B cell (primary cell): Measurements from ENCODE around the gene MEGF11. TPM values are rescaled to one million over a fixed set of nuclear protein-coding genes. Genes with fewer than 3 reads are reported as not detected.

Experiments
- ATAC-seq: fragments of 200-7000 bp; cut with Tn5 transposase; one replicate; pipeline ENCODE4 v1.10.0; 2021; ENCODE audit warnings: low read depth, mild to moderate bottlenecking, moderate number of reproducible peaks, moderate library complexity
- CTCF ChIA-PET: fragments of 350-600 bp; sonication (Branson Sonifier 250); formaldehyde crosslinking; loops from one replicate; lab custom pipeline; 2021; ENCODE audit warnings: antibody characterized with exemption, inconsistent platforms; lab: Charles Lee
- POLR2A ChIA-PET: fragments of 350-600 bp; sonication (Branson Sonifier 250); formaldehyde crosslinking; loops from one replicate; lab custom pipeline; 2021; ENCODE audit warnings: antibody characterized with exemption; lab: Charles Lee
- DNase-seq: peaks from one replicate; pipeline ENCODE4 v3.0.0; 2013
- H2AFZ ChIP-seq: 2 replicates; pipeline ENCODE4 v1.6.1; 2012; ENCODE audit warnings: mild to moderate bottlenecking, low read depth, low read length; ENCODE audit not compliant: insufficient read depth, poor library complexity, severe bottlenecking
- H3K27ac ChIP-seq, 2 donors: 1 replicate in 1 of 2; 2 replicates in 1 of 2; pipeline ENCODE4 v1.5.1; 2012 to 2013; ENCODE audit warnings: low read length in 2 of 2, mild to moderate bottlenecking in 2 of 2, moderate library complexity in 1 of 2
- H3K27me3 ChIP-seq, 4 experiments: fragments of 200-600 bp in 1 of 4; sonication (generic) in 1 of 4; replicated peaks in 1 of 4; 1 replicate in 2 of 4; 2 replicates in 2 of 4; pipeline versions ENCODE4 v1.6.1 to v1.7.0; 2013 to 2016; ENCODE audit warnings: low read length in 3 of 4, mild to moderate bottlenecking in 2 of 4, mixed read lengths in 1 of 4, moderate library complexity in 1 of 4; ENCODE audit not compliant: insufficient read depth in 4 of 4, control insufficient read depth in 3 of 4; ENCODE audit errors: control extremely low read depth in 1 of 4
- H3K36me3 ChIP-seq, 2 experiments: replicated peaks in 1 of 2; 1 replicate in 1 of 2; 2 replicates in 1 of 2; pipeline versions ENCODE4 v1.6.1 to v1.7.1; 2013; ENCODE audit warnings: low read length in 1 of 2; ENCODE audit not compliant: insufficient read depth in 2 of 2, control insufficient read depth in 1 of 2; ENCODE audit errors: control extremely low read depth in 1 of 2, extremely low read depth in 1 of 2
- H3K4me1 ChIP-seq, 2 donors: fragments of 200-600 bp in 1 of 2; sonication (generic) in 1 of 2; 1 replicate in 1 of 2; 2 replicates in 1 of 2; pipeline versions ENCODE4 v1.5.1 to v1.6.1; 2013 to 2017; ENCODE audit warnings: low read length in 2 of 2; ENCODE audit not compliant: control insufficient read depth in 2 of 2, insufficient read depth in 2 of 2
- H3K4me2 ChIP-seq: replicated peaks from 2 replicates; pipeline ENCODE3; 2012; ENCODE audit warnings: mild to moderate bottlenecking, low read depth, low read length; ENCODE audit not compliant: poor library complexity, severe bottlenecking
- H3K4me3 ChIP-seq, 5 experiments: fragments of 200-600 bp in 1 of 5; sonication (generic) in 1 of 5; 1 replicate in 3 of 5; 2 replicates in 2 of 5; pipeline versions ENCODE4 v1.5.1 to v1.7.0; 2011 to 2016; ENCODE audit warnings: low read length in 4 of 5, mild to moderate bottlenecking in 4 of 5, low read depth in 2 of 5, control low read depth in 1 of 5, moderate library complexity in 1 of 5; ENCODE audit not compliant: insufficient read depth in 1 of 5; ENCODE audit errors: control extremely low read depth in 1 of 5, extremely low read depth in 1 of 5
- H3K79me2 ChIP-seq: fragments of 200-600 bp; sonication (generic); one replicate; pipeline ENCODE4 v1.6.0; 2016; ENCODE audit warnings: low read length; ENCODE audit not compliant: control insufficient read depth, insufficient read depth
- H3K9ac ChIP-seq: fragments of 200-600 bp; sonication (generic); 2 replicates; pipeline ENCODE4 v1.6.1; 2017; ENCODE audit warnings: mild to moderate bottlenecking, low read length, moderate library complexity
- H3K9me3 ChIP-seq, 3 donors: one replicate each; pipeline versions ENCODE4 v1.6.1 to v1.7.1; 2013; ENCODE audit warnings: low read length in 2 of 3; ENCODE audit not compliant: control insufficient read depth in 2 of 3, insufficient read depth in 1 of 3; ENCODE audit errors: control extremely low read depth in 1 of 3
- H4K20me1 ChIP-seq: 2 replicates; pipeline ENCODE4 v1.6.0; 2012; ENCODE audit warnings: mild to moderate bottlenecking, low read length; ENCODE audit not compliant: insufficient read depth, control insufficient read depth, poor library complexity, severe bottlenecking
- H3K27ac Mint-ChIP-seq: one replicate; pipeline ENCODE4 v1.8.0; 2021; ENCODE audit warnings: mixed read lengths
- H3K27me3 Mint-ChIP-seq: one replicate; pipeline ENCODE4 v1.8.0; 2021; ENCODE audit warnings: mixed read lengths
- H3K4me1 Mint-ChIP-seq: one replicate; pipeline ENCODE4 v1.8.0; 2021; ENCODE audit warnings: mixed read lengths
- H3K4me3 Mint-ChIP-seq: one replicate; pipeline ENCODE4 v1.8.0; 2021; ENCODE audit warnings: mixed read lengths
- H3K9me3 Mint-ChIP-seq: one replicate; pipeline ENCODE4 v1.8.0; 2022; ENCODE audit warnings: mixed read lengths; ENCODE audit not compliant: insufficient read depth
- EZH2 ChIP-seq: IDR thresholded peaks from 2 replicates; pipeline ENCODE4 v1.6.1; 2012; ENCODE audit warnings: borderline replicate concordance, low read depth, mild to moderate bottlenecking, moderate library complexity, low read length; ENCODE audit not compliant: insufficient read depth, poor library complexity, severe bottlenecking
- WGBS: methylation state at CpG from one replicate; pipeline ENCODE4 v1.1.5; 2013; ENCODE audit warnings: missing lambda C conversion rate; ENCODE audit not compliant: insufficient coverage; 5-methylcytosine and 5-hydroxymethylcytosine counted together
- intact Hi-C: fragments of 100-400 bp; cut with micrococcal nuclease; formaldehyde crosslinking; loops from one replicate; pipeline ENCODE4 v1.10.0; 2022
- polyA plus RNA-seq: library from polyadenylated mRNA; depleted of rRNA; stranded (reverse); fragments of >200 nt; gene quantifications from 2 replicates; pipeline ENCODE4 v1.2.3, GENCODE V29; 2012
- total RNA-seq, 2 donors: library from RNA; stranded (reverse); fragments of 120-200 nt in 1 of 2; gene quantifications; 1 replicate in 1 of 2; 2 replicates in 1 of 2; pipeline versions ENCODE4 v1.2.3 to v1.2.4, GENCODE V29; 2013 to 2022
- TF ChIP-seq, protein P1 (sequence below): fragments of 200-600 bp; IDR thresholded peaks from one replicate; pipeline ENCODE4 v1.8.0; 2022; ENCODE audit warnings: antibody characterized with exemption, mild to moderate bottlenecking

MEGF11 gene
- total and polyA plus RNA-seq, 2 donors (not counting 1 experiment from before 2014, with no cell fraction given) = 0.04 to 0.34 TPM

DNA sequence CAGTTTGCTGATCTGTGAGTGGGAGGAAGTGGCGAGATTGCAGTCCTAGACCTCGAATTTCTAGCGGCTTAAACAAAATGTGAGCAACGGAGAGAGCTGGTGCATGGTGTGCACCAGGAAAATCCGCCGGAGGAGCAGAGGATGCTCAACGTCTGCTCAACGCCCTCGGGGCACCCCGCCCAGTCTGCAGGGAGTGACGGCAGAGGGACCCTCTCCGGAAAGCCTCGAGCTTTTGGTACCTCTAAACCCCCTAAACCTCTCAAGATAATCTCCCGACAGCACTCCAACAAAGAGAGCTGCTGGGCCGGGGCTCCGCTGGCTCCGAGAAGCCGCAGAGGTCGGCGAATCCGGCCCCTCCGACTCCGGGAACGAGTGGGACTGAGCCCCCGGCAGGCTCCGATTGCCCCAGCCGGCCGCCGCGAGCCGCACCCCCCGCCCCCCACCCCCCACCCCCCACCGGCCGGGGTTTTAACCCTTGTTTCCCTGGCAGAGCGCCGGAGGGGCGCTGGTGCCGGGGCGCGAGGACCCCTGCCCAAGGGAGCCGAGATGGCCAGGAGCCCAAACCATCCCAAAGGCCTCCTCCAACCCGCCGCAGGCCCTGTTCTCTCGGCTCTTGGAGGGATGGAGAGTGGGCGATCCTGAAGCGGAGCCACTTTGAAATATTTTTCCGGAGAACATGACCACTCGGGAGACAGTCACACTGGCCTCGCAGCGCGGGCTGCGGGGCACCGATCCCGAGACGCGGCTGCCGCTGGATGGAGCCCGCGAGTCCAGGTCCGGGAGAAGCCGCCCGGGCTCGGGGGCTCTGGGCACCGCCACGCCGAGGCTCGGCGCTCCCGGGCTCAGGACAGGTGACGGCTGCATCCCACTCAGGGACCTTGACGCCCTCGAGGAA lies 1.5 kb downstream of the MEGF11 start:
- H3K79me2 ChIP-seq = no peaks in the 10 kb centered on the region
- Mint-ChIP-seq H3K27ac (no peak overlapping the region), H3K4me1 (peaks cover 27% of the 10 kb centered on the region), H3K27me3 (peaks cover 60% of the 10 kb centered on the region), H3K9me3 (no peaks in the 10 kb centered on the region), H3K4me3 (peak overlapping the region; percentile 81)
- peak overlapping the region; percentile 38 to 88 (median 57) for H3K4me3 ChIP-seq
- intact Hi-C loops = loop anchor here (2.0 kb wide), 1 partner anchor 247 kb away; no protein-coding TSS in a partner anchor
- peaks cover 0 to 10% (median 0%) of the 10 kb centered on the region in 3 donors for H3K9me3 ChIP-seq
- peaks cover 32 to 33% of the 10 kb centered on the region in 2 donors for H3K4me1 ChIP-seq
- TF ChIP-seq, protein P1, sequence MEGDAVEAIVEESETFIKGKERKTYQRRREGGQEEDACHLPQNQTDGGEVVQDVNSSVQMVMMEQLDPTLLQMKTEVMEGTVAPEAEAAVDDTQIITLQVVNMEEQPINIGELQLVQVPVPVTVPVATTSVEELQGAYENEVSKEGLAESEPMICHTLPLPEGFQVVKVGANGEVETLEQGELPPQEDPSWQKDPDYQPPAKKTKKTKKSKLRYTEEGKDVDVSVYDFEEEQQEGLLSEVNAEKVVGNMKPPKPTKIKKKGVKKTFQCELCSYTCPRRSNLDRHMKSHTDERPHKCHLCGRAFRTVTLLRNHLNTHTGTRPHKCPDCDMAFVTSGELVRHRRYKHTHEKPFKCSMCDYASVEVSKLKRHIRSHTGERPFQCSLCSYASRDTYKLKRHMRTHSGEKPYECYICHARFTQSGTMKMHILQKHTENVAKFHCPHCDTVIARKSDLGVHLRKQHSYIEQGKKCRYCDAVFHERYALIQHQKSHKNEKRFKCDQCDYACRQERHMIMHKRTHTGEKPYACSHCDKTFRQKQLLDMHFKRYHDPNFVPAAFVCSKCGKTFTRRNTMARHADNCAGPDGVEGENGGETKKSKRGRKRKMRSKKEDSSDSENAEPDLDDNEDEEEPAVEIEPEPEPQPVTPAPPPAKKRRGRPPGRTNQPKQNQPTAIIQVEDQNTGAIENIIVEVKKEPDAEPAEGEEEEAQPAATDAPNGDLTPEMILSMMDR = peak; percentile 52
- no peak for TF ChIP-seq EZH2
- H3K27me3 ChIP-seq = peaks cover 0 to 66% (median 33%) of the 10 kb centered on the region in 4 experiments
- ChIA-PET CTCF (interaction anchor here (1.2 to 1.3 kb wide), 2 partner anchors 8 to 34 kb away, joined by 3 to 5 read pairs; no protein-coding TSS in a partner anchor), POLR2A (interaction anchor here (1.0 kb wide), 1 partner anchor 450 kb away, joined by 3 read pairs; the partner anchor contains the start of gene SMAD6)
- peak overlapping the region; percentile 76 for H2AFZ ChIP-seq
- DNase-seq = peak; percentile 63
- peak overlapping the region; percentile 72 for H3K9ac ChIP-seq
- peak; percentile 67 for ATAC-seq
- no peaks in the 10 kb centered on the region for H4K20me1 ChIP-seq
- H3K4me2 ChIP-seq = peak overlapping the region; percentile 100
- H3K27ac ChIP-seq = no peak overlapping the region
- 6% methylated on average over 47 of the region's 72 CpGs for WGBS
- H3K36me3 ChIP-seq = no peaks in the 10 kb centered on the region
